DND-41 (cell line): ENCODE results near the gene TTN.

ENCODE experiments used
- ATAC-seq: fragments of 200-7000 bp; cut with Tn5 transposase; 3 replicates; pipeline ENCODE4 v1.9.1; 2021; ENCODE audit warnings: low read depth; ENCODE audit not compliant: insufficient read depth
- DNase-seq: peaks from one replicate; pipeline ENCODE4 v3.0.0-alpha.2; 2020
- H2AFZ ChIP-seq: 2 replicates; pipeline ENCODE4 v1.6.0; 2012; ENCODE audit warnings: low read depth, low read length
- H3K27ac ChIP-seq: 2 replicates; pipeline ENCODE4 v1.5.1; 2012; ENCODE audit warnings: low read length, inconsistent platforms
- H3K27me3 ChIP-seq: fragments of 200-600 bp; sonication (generic); 2 replicates; pipeline ENCODE4 v1.6.0; 2012; ENCODE audit warnings: low read length, mild to moderate bottlenecking, inconsistent platforms; ENCODE audit not compliant: insufficient read depth, poor library complexity
- H3K36me3 ChIP-seq: 2 replicates; pipeline ENCODE4 v1.5.1; 2012; ENCODE audit warnings: low read length, inconsistent platforms; ENCODE audit not compliant: insufficient read depth
- H3K4me1 ChIP-seq: 2 replicates; pipeline ENCODE4 v1.5.1; 2012; ENCODE audit warnings: mild to moderate bottlenecking, low read length; ENCODE audit not compliant: insufficient read depth
- H3K4me2 ChIP-seq: 2 replicates; pipeline ENCODE4 v1.6.0; 2012; ENCODE audit warnings: mild to moderate bottlenecking, moderate library complexity, low read length, inconsistent platforms; ENCODE audit not compliant: insufficient read depth
- H3K4me3 ChIP-seq, 2 experiments: fragments of 200-600 bp in 1 of 2; shearing (Covaris generic) in 1 of 2; 2 replicates each; pipeline ENCODE4 v1.5.1; 2012 to 2016; ENCODE audit warnings: inconsistent platforms in 2 of 2, low read length in 2 of 2, mild to moderate bottlenecking in 2 of 2, low read depth in 1 of 2, moderate library complexity in 1 of 2
- H3K79me2 ChIP-seq: 2 replicates; pipeline ENCODE4 v1.6.0; 2012; ENCODE audit warnings: low read length, inconsistent platforms; ENCODE audit not compliant: insufficient read depth
- H3K9ac ChIP-seq: 2 replicates; pipeline ENCODE4 v1.6.0; 2012; ENCODE audit warnings: low read depth, mild to moderate bottlenecking, inconsistent platforms, low read length, moderate library complexity
- H3K9me3 ChIP-seq: 2 replicates; pipeline ENCODE4 v1.5.1; 2012; ENCODE audit warnings: low read length, moderate library complexity, mild to moderate bottlenecking, inconsistent platforms; ENCODE audit not compliant: insufficient read depth, severe bottlenecking
- H4K20me1 ChIP-seq: 2 replicates; pipeline ENCODE4 v1.6.0; 2012; ENCODE audit warnings: low read length; ENCODE audit not compliant: insufficient read depth
- EZH2 ChIP-seq: IDR thresholded peaks from 3 replicates; pipeline ENCODE4 v1.6.1; 2012; ENCODE audit warnings: borderline replicate concordance, low read depth, mild to moderate bottlenecking, moderate library complexity, low read length, inconsistent platforms; ENCODE audit not compliant: severe bottlenecking
- TF ChIP-seq, protein P1 (sequence below): IDR thresholded peaks from 2 replicates; pipeline ENCODE4 v1.5.1; 2012; ENCODE audit warnings: borderline replicate concordance, low read length, moderate library complexity, mild to moderate bottlenecking; ENCODE audit not compliant: poor library complexity, severe bottlenecking; ENCODE audit errors: extremely low read depth

TTN gene

DNA sequence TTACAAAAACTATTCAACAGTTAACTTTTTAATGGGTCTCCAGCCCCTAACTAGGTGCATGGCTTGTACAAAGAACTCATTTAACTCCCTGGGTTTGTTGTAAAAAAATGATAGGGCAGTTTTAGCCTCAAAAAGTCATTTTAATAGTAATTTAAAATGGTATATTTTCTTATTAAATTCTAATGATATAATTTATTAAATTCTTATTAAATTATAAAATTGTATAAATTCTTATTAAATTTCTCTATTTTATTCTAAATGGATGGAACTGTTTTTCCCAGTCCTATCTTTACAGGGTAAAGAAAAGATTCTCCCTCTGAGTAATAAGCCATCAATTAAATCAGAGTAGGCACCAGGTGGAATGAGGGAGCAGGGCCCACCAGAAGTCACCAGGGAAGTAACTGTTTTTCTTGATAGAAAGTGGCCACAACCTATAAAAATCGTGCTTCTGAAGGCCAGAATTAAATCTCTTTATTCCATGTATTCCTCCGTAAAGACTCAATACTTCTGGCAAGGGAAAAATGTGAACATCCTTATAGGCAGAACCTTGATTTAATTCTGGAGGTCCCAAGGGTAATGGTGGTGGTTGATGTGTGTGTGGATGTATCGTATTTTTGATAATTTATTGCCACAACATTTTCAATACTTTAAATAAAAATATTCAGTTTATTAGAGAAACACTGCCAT is 329.6 kb downstream of the TTN start:
- peak overlapping the region; percentile 78 for H3K9ac ChIP-seq
- peak overlapping the region; percentile 88 to 90 for H3K4me3 ChIP-seq
- ATAC-seq = no peak
- peak overlapping the region; percentile 95 for H3K27ac ChIP-seq
- peaks cover 6% of the 10 kb centered on the region; the same call in 1 of the 2 replicates for H4K20me1 ChIP-seq
- TF ChIP-seq EZH2 = no peak
- TF ChIP-seq, protein P1, sequence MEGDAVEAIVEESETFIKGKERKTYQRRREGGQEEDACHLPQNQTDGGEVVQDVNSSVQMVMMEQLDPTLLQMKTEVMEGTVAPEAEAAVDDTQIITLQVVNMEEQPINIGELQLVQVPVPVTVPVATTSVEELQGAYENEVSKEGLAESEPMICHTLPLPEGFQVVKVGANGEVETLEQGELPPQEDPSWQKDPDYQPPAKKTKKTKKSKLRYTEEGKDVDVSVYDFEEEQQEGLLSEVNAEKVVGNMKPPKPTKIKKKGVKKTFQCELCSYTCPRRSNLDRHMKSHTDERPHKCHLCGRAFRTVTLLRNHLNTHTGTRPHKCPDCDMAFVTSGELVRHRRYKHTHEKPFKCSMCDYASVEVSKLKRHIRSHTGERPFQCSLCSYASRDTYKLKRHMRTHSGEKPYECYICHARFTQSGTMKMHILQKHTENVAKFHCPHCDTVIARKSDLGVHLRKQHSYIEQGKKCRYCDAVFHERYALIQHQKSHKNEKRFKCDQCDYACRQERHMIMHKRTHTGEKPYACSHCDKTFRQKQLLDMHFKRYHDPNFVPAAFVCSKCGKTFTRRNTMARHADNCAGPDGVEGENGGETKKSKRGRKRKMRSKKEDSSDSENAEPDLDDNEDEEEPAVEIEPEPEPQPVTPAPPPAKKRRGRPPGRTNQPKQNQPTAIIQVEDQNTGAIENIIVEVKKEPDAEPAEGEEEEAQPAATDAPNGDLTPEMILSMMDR = no peak
- peaks cover 49% of the 10 kb centered on the region for H3K79me2 ChIP-seq
- no peaks in the 10 kb centered on the region for H3K9me3 ChIP-seq
- no peaks in the 10 kb centered on the region for H3K36me3 ChIP-seq
- H3K4me1 ChIP-seq = peaks cover 49% of the 10 kb centered on the region
- no peaks in the 10 kb centered on the region for H3K27me3 ChIP-seq
- H2AFZ ChIP-seq = peak overlapping the region; percentile 96
- DNase-seq = no peak
- peak overlapping the region; percentile 69 for H3K4me2 ChIP-seq

- H2AFZ ChIP-seq = no peak overlapping the region
- H3K79me2 ChIP-seq = peaks cover 38% of the 10 kb centered on the region
- H3K4me3 ChIP-seq = peak overlapping the region in 1 of 2 experiments; percentile 88; a peak in 1 of 4 replicates
- H3K4me2 ChIP-seq = peak overlapping the region; percentile 69
- ATAC-seq = no peak
- TF ChIP-seq, protein P1 = no peak
- TF ChIP-seq EZH2 = no peak
- H3K27ac ChIP-seq = no peak overlapping the region
- H3K9ac ChIP-seq = no peak overlapping the region
- peaks cover 38% of the 10 kb centered on the region for H3K4me1 ChIP-seq
- H4K20me1 ChIP-seq = peaks cover 3% of the 10 kb centered on the region; the same call in 1 of the 2 replicates
- no peaks in the 10 kb centered on the region for H3K36me3 ChIP-seq
- no peaks in the 10 kb centered on the region for H3K9me3 ChIP-seq
- no peaks in the 10 kb centered on the region for H3K27me3 ChIP-seq
- no peak for DNase-seq
Measured at GRCh38 chr2:178476477-178476876, 330.7 kb downstream of the TTN start.
